22Rv1 (cell line): Measurements from ENCODE around the gene OR8A1.

ENCODE experiments used
- H3K27ac ChIP-seq: fragments of 450-650 bp; 2 replicates; pipeline ENCODE4 v1.5.1; 2017
- CTCF ChIP-seq: fragments of 450-650 bp; IDR thresholded peaks from 2 replicates; pipeline ENCODE4 v1.5.1; 2017; ENCODE audit warnings: mild to moderate bottlenecking
- ZFX ChIP-seq: fragments of 450-650 bp; IDR thresholded peaks from 2 replicates; pipeline ENCODE4 v1.6.1; 2017; ENCODE audit warnings: antibody characterized with exemption, borderline replicate concordance

Gene OR8A1

GRCh38 chr11:124570160-124570559, 363 bp downstream of the OR8A1 start:
- TF ChIP-seq ZFX (no peak), CTCF (no peak)
- no peak overlapping the region for H3K27ac ChIP-seq

- no peak overlapping the region for H3K27ac ChIP-seq
- TF ChIP-seq ZFX, result no peak
- TF ChIP-seq CTCF, result no peak
Measured at GRCh38 chr11:124577716-124578427, 8.1 kb downstream of the OR8A1 start.

- no peak for TF ChIP-seq ZFX
- no peak for TF ChIP-seq CTCF
- H3K27ac ChIP-seq, result no peak overlapping the region
Measured at GRCh38 chr11:124578761-124579160, 9.0 kb downstream of the OR8A1 start.

GRCh38 chr11:124581817-124582216, 12.0 kb downstream of the OR8A1 start:
- TF ChIP-seq CTCF, result no peak
- no peak for TF ChIP-seq ZFX
- H3K27ac ChIP-seq, result no peak overlapping the region

- H3K27ac ChIP-seq, result no peak overlapping the region
- TF ChIP-seq CTCF, result no peak
- TF ChIP-seq ZFX, result no peak
Measured at GRCh38 chr11:124582565-124582964, 12.8 kb downstream of the OR8A1 start.

- TF ChIP-seq ZFX (no peak), CTCF (no peak)
- no peak overlapping the region for H3K27ac ChIP-seq
Measured at GRCh38 chr11:124583781-124584180, 14.0 kb downstream of the OR8A1 start.

- TF ChIP-seq CTCF (no peak), ZFX (no peak)
- H3K27ac ChIP-seq, result no peak overlapping the region
Measured at GRCh38 chr11:124584681-124585372, 15.0 kb downstream of the OR8A1 start.
